Mesothelial cell of epicardium (in vitro differentiated cells): Measurements from ENCODE around the gene YWHAB. TPM values are rescaled to one million over a fixed set of nuclear protein-coding genes. Genes with fewer than 3 reads are reported as not detected.

Source experiments
- DNase-seq, 2 experiments: peaks; one replicate each; pipeline ENCODE4 v3.0.0; 2021; ENCODE audit warnings: low spot score in 2 of 2; ENCODE audit not compliant: unreplicated experiment in 2 of 2
- H3K27ac Mint-ChIP-seq: 2 replicates; pipeline ENCODE4 v1.8.0; 2021; ENCODE audit warnings: mixed read lengths
- H3K27me3 Mint-ChIP-seq: 2 replicates; pipeline ENCODE4 v1.8.0; 2021; ENCODE audit warnings: low read depth, mixed read lengths
- H3K36me3 Mint-ChIP-seq: 2 replicates; pipeline ENCODE4 v1.8.0; 2021; ENCODE audit warnings: mixed read lengths
- H3K4me1 Mint-ChIP-seq: 2 replicates; pipeline ENCODE4 v1.8.0; 2021; ENCODE audit warnings: mixed read lengths
- H3K4me3 Mint-ChIP-seq: 2 replicates; pipeline ENCODE4 v1.8.0; 2021; ENCODE audit warnings: mild to moderate bottlenecking, moderate library complexity, mixed read lengths
- H3K9me3 Mint-ChIP-seq: 2 replicates; pipeline ENCODE4 v1.8.0; 2021; ENCODE audit warnings: mixed read lengths
- total RNA-seq: library from RNA; stranded (reverse); gene quantifications from 3 replicates; pipeline ENCODE4 v1.2.1, GENCODE V29; 2021
- TF ChIP-seq, protein P1 (sequence below): fragments of 200-600 bp; sonication (generic); IDR thresholded peaks from one replicate; pipeline ENCODE4 v1.5.0; 2021; ENCODE audit warnings: antibody characterized with exemption; ENCODE audit not compliant: unreplicated experiment

YWHAB gene
- total RNA-seq, 1 donor from 2014 or later, result 113 TPM

DNA sequence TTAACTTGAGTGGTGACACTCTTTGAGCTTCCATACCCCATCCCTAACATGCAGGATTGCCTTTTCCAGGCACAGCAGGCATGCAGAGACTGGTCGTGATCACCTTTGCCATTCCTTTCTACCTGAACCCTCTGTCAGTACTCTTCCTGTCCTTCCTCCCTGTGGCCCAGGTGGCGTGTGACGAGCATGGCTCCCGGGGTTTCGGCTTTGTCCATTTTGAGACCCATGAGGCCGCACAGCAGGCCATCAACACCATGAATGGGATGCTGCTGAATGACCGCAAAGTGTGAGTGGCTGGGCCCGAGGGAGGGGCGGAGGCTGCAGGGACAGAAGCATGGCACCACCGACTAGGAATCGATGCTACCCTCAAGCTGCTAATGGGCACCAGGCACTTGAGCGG lies 31.1 kb downstream of the YWHAB start:
- TF ChIP-seq, protein P1, sequence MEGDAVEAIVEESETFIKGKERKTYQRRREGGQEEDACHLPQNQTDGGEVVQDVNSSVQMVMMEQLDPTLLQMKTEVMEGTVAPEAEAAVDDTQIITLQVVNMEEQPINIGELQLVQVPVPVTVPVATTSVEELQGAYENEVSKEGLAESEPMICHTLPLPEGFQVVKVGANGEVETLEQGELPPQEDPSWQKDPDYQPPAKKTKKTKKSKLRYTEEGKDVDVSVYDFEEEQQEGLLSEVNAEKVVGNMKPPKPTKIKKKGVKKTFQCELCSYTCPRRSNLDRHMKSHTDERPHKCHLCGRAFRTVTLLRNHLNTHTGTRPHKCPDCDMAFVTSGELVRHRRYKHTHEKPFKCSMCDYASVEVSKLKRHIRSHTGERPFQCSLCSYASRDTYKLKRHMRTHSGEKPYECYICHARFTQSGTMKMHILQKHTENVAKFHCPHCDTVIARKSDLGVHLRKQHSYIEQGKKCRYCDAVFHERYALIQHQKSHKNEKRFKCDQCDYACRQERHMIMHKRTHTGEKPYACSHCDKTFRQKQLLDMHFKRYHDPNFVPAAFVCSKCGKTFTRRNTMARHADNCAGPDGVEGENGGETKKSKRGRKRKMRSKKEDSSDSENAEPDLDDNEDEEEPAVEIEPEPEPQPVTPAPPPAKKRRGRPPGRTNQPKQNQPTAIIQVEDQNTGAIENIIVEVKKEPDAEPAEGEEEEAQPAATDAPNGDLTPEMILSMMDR, result no peak
- Mint-ChIP-seq H3K36me3 (peaks cover 25% of the 10 kb centered on the region), H3K27ac (no peak overlapping the region), H3K4me1 (peaks cover 2% of the 10 kb centered on the region), H3K9me3 (no peaks in the 10 kb centered on the region), H3K4me3 (no peak overlapping the region), H3K27me3 (no peaks in the 10 kb centered on the region)
- no peak for DNase-seq

DNA sequence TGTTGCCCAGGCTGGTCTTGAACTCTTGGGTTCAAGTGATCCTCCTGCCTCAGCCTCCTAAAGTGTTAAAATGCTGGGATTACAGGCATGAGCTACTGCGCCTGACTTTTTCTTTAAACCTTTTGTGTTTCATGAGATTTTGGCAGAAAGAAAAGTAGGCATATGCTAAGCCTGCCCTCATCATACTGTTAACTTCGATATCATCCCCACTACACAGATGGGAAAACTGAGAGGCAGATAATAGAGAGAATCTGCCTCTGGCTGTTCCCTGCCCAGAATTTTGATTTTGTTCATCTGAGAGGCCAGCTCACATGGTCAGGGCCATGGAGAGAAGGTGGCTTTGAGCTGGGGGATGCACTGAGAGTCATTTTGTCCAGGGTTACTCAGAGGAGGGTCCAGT lies 31.9 kb downstream of the YWHAB start:
- H3K9me3 Mint-ChIP-seq, result no peaks in the 10 kb centered on the region
- DNase-seq, result no peak
- no peaks in the 10 kb centered on the region for H3K4me1 Mint-ChIP-seq
- peaks cover 24% of the 10 kb centered on the region for H3K36me3 Mint-ChIP-seq
- no peak overlapping the region for H3K4me3 Mint-ChIP-seq
- TF ChIP-seq, protein P1, result no peak
- no peaks in the 10 kb centered on the region for H3K27me3 Mint-ChIP-seq
- no peak overlapping the region for H3K27ac Mint-ChIP-seq

DNA sequence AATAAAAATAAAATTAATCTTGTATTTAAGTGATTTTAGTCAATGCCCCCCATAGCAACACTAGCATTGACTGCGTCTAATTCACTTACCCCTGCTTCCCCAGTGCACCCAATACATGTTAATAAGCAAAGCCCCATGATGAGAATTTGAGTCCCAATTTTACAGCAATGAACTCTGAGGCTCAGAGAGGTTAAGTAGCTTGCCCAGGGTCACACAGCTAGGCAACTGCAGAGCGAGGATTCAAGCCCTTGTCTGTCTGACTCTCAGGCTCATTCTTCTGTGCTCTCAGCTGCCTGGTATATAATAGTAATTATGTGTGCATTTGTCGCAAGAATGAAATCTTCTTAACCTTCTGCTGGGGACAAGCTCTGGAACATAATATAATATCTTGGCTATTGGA lies 32.8 kb downstream of the YWHAB start:
- TF ChIP-seq, protein P1, result no peak
- no peak for DNase-seq
- Mint-ChIP-seq H3K4me3 (no peak overlapping the region), H3K27me3 (no peaks in the 10 kb centered on the region), H3K4me1 (no peaks in the 10 kb centered on the region), H3K36me3 (peaks cover 24% of the 10 kb centered on the region), H3K27ac (no peak overlapping the region), H3K9me3 (no peaks in the 10 kb centered on the region)

DNA sequence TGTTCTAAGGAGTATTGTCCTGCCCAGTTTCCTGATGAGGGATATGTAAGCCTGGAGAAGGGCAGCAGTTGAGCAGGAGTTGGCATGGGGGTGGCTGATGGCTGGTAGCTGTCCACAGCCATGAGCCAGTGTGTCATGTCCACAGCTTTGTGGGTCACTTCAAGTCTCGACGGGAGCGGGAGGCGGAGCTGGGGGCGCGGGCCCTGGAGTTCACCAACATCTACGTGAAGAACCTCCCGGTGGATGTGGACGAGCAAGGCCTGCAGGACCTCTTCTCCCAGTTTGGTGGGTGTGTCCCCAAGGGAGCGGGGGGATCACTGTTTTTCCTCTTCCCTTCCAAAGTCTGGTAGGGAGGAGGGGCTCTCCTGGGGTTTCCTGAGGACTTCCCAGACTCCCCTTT lies 33.3 kb downstream of the YWHAB start:
- no peak overlapping the region for H3K4me3 Mint-ChIP-seq
- TF ChIP-seq, protein P1, result no peak
- H3K27me3 Mint-ChIP-seq, result no peaks in the 10 kb centered on the region
- no peaks in the 10 kb centered on the region for H3K9me3 Mint-ChIP-seq
- DNase-seq, result no peak
- H3K4me1 Mint-ChIP-seq, result no peaks in the 10 kb centered on the region
- peaks cover 21% of the 10 kb centered on the region for H3K36me3 Mint-ChIP-seq
- H3K27ac Mint-ChIP-seq, result no peak overlapping the region

DNA sequence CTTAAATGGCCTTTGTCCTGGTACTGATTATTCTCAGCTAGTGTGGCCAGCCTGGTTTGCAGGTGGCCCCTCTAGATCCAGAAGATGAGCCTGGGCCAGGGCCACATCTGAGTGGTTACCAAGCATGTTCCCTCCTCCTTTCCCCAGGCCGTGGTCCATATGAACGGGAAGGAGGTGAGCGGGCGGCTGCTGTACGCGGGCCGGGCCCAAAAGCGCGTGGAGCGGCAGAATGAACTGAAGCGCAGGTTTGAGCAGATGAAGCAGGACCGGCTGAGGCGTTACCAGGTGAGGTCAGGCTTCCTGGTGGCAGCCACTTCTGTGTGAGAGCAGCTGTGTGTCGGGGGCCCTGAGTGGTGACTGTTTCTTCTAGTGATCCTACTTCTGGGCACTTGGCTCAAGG lies 35.9 kb downstream of the YWHAB start:
- Mint-ChIP-seq H3K9me3 (no peaks in the 10 kb centered on the region), H3K27ac (no peak overlapping the region), H3K27me3 (no peaks in the 10 kb centered on the region), H3K36me3 (peaks cover 21% of the 10 kb centered on the region), H3K4me1 (no peaks in the 10 kb centered on the region), H3K4me3 (no peak overlapping the region)
- TF ChIP-seq, protein P1, result no peak
- no peak for DNase-seq

DNA sequence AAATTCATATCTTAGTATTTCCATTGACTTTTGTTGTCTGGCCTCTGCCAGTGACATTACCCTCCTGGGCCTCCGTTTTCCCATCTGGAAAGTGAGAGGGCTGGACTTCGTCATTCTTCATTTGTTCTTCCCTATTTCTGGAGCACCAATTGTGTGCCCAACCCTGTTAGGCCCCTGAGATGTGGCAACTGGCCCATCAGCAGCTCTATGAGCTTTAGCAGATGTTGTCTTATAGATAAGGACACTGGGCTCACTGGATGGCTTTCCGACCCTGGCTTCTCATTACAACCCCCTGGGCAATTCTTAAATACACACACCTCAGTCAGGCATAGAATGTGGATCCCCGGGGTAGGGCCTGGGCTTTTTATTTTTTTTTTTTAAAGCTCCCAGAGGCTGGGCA lies 39.0 kb downstream of the YWHAB start:
- H3K4me3 Mint-ChIP-seq, result no peak overlapping the region
- no peak for DNase-seq
- no peaks in the 10 kb centered on the region for H3K27me3 Mint-ChIP-seq
- no peaks in the 10 kb centered on the region for H3K9me3 Mint-ChIP-seq
- no peak overlapping the region for H3K27ac Mint-ChIP-seq
- TF ChIP-seq, protein P1, result no peak
- H3K4me1 Mint-ChIP-seq, result no peaks in the 10 kb centered on the region
- H3K36me3 Mint-ChIP-seq, result peaks cover 13% of the 10 kb centered on the region
